Transverse colon (tissue), 4 donors: ENCODE results near the gene NIPSNAP2. TPM values are rescaled to one million over a fixed set of nuclear protein-coding genes. Genes with fewer than 3 reads are reported as not detected.
A peak's percentile ranks its signal among the peaks of the same experiment; 100 is the strongest.

Experiments used
- DNase-seq: peaks from one replicate; pipeline ENCODE4 v3.0.0-alpha.2; 2019
- H3K27ac ChIP-seq, 4 donors: fragments of 200-600 bp; sonication (generic); 2 replicates each; pipeline ENCODE4 v1.5.1; 2016 to 2018; ENCODE audit warnings: inconsistent platforms in 4 of 4
- H3K27me3 ChIP-seq: fragments of 200-600 bp; sonication (generic); 2 replicates; pipeline ENCODE4 v1.5.1; 2017; ENCODE audit warnings: inconsistent platforms
- H3K36me3 ChIP-seq, 4 donors: fragments of 200-600 bp; sonication (generic); 2 replicates each; pipeline ENCODE4 v1.5.1; 2017 to 2019; ENCODE audit warnings: inconsistent platforms in 4 of 4
- H3K4me1 ChIP-seq, 4 donors: fragments of 200-600 bp; sonication (generic); 2 replicates each; pipeline ENCODE4 v1.5.1; 2017 to 2020; ENCODE audit warnings: inconsistent platforms in 4 of 4
- H3K4me3 ChIP-seq, 4 donors: fragments of 200-600 bp; sonication (generic); 1 replicate in 1 of 4; 2 replicates in 3 of 4; pipeline versions ENCODE4 v1.5.1 to v1.6.1; 2017 to 2019; ENCODE audit warnings: inconsistent platforms in 4 of 4
- H3K9me3 ChIP-seq, 2 donors: fragments of 200-600 bp; sonication (generic); 2 replicates each; pipeline ENCODE4 v1.5.1; 2017 to 2019; ENCODE audit warnings: inconsistent platforms in 2 of 2
- EP300 ChIP-seq: sonication (generic); formaldehyde crosslinking; IDR thresholded peaks from one replicate; pipeline ENCODE4 v1.6.1; 2017; ENCODE audit warnings: antibody characterized with exemption, low read depth
- POLR2A ChIP-seq: fragments of 450-650 bp; IDR thresholded peaks from one replicate; pipeline ENCODE4 v1.6.1; 2016; ENCODE audit warnings: antibody characterized with exemption, mild to moderate bottlenecking, moderate library complexity
- POLR2AphosphoS5 ChIP-seq, 3 donors: sonication (generic); formaldehyde crosslinking; IDR thresholded peaks; one replicate each; pipeline ENCODE4 v1.6.1; 2016; ENCODE audit warnings: antibody characterized with exemption in 3 of 3
- WGBS, 2 donors: methylation state at CpG; one replicate each; pipeline ENCODE4 v1.1.5; 2018; ENCODE audit warnings: low coverage in 1 of 2; 5-methylcytosine and 5-hydroxymethylcytosine counted together
- in situ Hi-C, 4 donors: fragments of 200-750 bp; cut with MboI; loops; one replicate each; pipeline versions ENCODE4 v1.15.0 to v1.15.1; 2017; ENCODE audit warnings: low sequenced_read_pairs in 3 of 4, low pct_ligation_motif_present in 1 of 4, low pct_unique_long_range_greater_than_20kb in 1 of 4
- intact Hi-C: fragments of 100-400 bp; cut with DNase I; formaldehyde crosslinking; loops from one replicate; pipeline ENCODE4 v1.15.1; 2023; ENCODE audit warnings: low total_unique reads
- total RNA-seq, 4 donors: library from RNA; depleted of rRNA; stranded (reverse); fragments of >200 nt; gene quantifications; one replicate each; pipeline ENCODE4 v1.1.0, GENCODE V29; 2016
- TF ChIP-seq, protein P1 (sequence below), 5 experiments: fragments of 200-600 bp in 3 of 5; fragments of 450-650 bp in 2 of 5; sonication (generic) in 3 of 5; IDR thresholded peaks; 1 replicate in 2 of 5; 2 replicates in 3 of 5; pipeline ENCODE4 v1.5.1; 2016 to 2017; ENCODE audit warnings: antibody characterized with exemption in 5 of 5, inconsistent platforms in 3 of 5, mild to moderate bottlenecking in 2 of 5, moderate library complexity in 1 of 5

The NIPSNAP2 gene
- 100 to 1,000 TPM in 1 of 4 donors, 10 to 100 TPM in 3; 56.9 to 107 (median 84.1) TPM for total RNA-seq

- DNase-seq: peak; percentile 88
- WGBS, 2 donors: 0% methylated on average over 7 of the region's 105 CpGs; no CpG with 5 or more reads in 1 of the 2 donors
- intact Hi-C loops: no loop called here
- H3K4me3 ChIP-seq: peak within 1 kb of the TSS; percentile 59 to 74 (median 67)
- H3K27ac ChIP-seq: peak within 1 kb of the TSS; percentile 94 to 96 (median 94)
- TF ChIP-seq POLR2AphosphoS5 (IDR thresholded peaks at IDR 0.05): peak in 2 of 3 donors; percentile 75 to 76
- no peak for TF ChIP-seq EP300
- TF ChIP-seq, protein P1, sequence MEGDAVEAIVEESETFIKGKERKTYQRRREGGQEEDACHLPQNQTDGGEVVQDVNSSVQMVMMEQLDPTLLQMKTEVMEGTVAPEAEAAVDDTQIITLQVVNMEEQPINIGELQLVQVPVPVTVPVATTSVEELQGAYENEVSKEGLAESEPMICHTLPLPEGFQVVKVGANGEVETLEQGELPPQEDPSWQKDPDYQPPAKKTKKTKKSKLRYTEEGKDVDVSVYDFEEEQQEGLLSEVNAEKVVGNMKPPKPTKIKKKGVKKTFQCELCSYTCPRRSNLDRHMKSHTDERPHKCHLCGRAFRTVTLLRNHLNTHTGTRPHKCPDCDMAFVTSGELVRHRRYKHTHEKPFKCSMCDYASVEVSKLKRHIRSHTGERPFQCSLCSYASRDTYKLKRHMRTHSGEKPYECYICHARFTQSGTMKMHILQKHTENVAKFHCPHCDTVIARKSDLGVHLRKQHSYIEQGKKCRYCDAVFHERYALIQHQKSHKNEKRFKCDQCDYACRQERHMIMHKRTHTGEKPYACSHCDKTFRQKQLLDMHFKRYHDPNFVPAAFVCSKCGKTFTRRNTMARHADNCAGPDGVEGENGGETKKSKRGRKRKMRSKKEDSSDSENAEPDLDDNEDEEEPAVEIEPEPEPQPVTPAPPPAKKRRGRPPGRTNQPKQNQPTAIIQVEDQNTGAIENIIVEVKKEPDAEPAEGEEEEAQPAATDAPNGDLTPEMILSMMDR (IDR thresholded peaks at IDR 0.05): peak in 3 of 5 experiments; percentile 36 to 57 (median 40)
- peak; percentile 75 for TF ChIP-seq POLR2A
- in situ Hi-C loops: loop anchor here (25.0 kb wide), 1 partner anchor 327 kb away; no protein-coding TSS in a partner anchor
- no peaks in the 10 kb centered on the region for H3K9me3 ChIP-seq
- peaks cover 4 to 37% (median 14%) of the 10 kb centered on the region in 4 donors for H3K4me1 ChIP-seq
- H3K36me3 ChIP-seq: no peaks in the 10 kb centered on the region
- H3K27me3 ChIP-seq: no peaks in the 10 kb centered on the region
These were observed at the start of gene NIPSNAP2 for GRCh38 chr7:55964261-55965099. TSS of gene NIPSNAP2 (plus strand) at chr7:55964585. CDS start at chr7:55964610, 25 bp downstream.

DNA sequence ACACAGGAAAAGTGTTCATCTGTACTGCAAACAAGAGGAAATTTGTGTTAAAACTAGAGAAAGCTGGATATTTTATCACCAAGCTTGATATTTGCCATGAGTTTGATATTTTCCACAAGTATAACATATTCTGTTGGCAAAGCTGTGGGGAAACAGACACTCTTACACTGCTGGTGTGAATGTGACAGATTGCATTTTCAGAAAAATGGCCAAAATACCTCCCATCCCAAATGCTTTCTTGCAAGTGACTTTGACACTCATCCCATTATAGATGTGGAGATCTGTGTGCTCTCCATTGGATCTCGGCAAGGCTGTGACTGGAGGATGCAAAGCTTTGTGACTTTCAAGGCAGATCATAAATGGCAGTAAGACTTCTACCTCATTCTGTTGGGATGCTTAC lies 46.6 kb upstream of the NIPSNAP2 start:
- Histone ChIP-seq H3K27ac (no peak overlapping the region), H3K27me3 (no peaks in the 10 kb centered on the region), H3K4me3 (no peak overlapping the region), H3K9me3 (no peaks in the 10 kb centered on the region), H3K36me3 (peaks cover 0 to 2% (median 0%) of the 10 kb centered on the region in 4 donors), H3K4me1 (no peaks in the 10 kb centered on the region)
- 94% methylated on average over 1 of the region's 1 CpG; no CpG with 5 or more reads in 1 of the 2 donors for WGBS, 2 donors
- TF ChIP-seq POLR2A: no peak
- TF ChIP-seq EP300: no peak
- TF ChIP-seq, protein P1 (IDR thresholded peaks at IDR 0.05): no peak
- TF ChIP-seq POLR2AphosphoS5 (IDR thresholded peaks at IDR 0.05): no peak
- in situ Hi-C loops: no loop called here
- intact Hi-C loops: no loop called here
- no peak for DNase-seq

GRCh38 chr7:55928006-55928767 lies 36.2 kb upstream of the NIPSNAP2 start:
- Histone ChIP-seq H3K36me3 (peaks cover 0 to 5% (median 0%) of the 10 kb centered on the region in 4 donors), H3K4me3 (no peak overlapping the region), H3K4me1 (no peaks in the 10 kb centered on the region), H3K27ac (no peak overlapping the region), H3K9me3 (no peaks in the 10 kb centered on the region), H3K27me3 (no peaks in the 10 kb centered on the region)
- WGBS, 2 donors: 78 to 95% methylated on average over 5 of the region's 5 CpGs
- TF ChIP-seq POLR2A: no peak
- TF ChIP-seq, protein P1 (IDR thresholded peaks at IDR 0.05): no peak
- TF ChIP-seq EP300: no peak
- no peak for TF ChIP-seq POLR2AphosphoS5 (IDR thresholded peaks at IDR 0.05)
- intact Hi-C loops (no loop called here), in situ Hi-C loops (no loop called here)
- no peak for DNase-seq
